Measurements from ENCODE around the gene HMBS. TPM values are rescaled to one million over a fixed set of nuclear protein-coding genes. Genes with fewer than 3 reads are reported as not detected.

Gene HMBS
- total and polyA plus RNA-seq, 2 of the 8 experiments (the other 6 are each of a cell fraction or from before 2014, with no cell fraction given), result 69.3 to 109 TPM

- TF ChIP-seq EP300 (IDR thresholded peaks at IDR 0.05; ENCODE audit: borderline replicate concordance in 1 of 2, low read depth in 2 of 2, low read length in 2 of 2) (no peak), BRCA1 (IDR thresholded peaks at IDR 0.05; ENCODE audit: low read depth, low read length) (no peak), BCL11A (IDR thresholded peaks at IDR 0.05; ENCODE audit: low read depth in 2 of 2, low read length in 2 of 2) (no peak)
Measured at GRCh38 chr11:119113716-119114115, 29.0 kb downstream of the HMBS start (continued).
